ENCODE data around the gene ZFP2. TPM values are rescaled to one million over a fixed set of nuclear protein-coding genes. Genes with fewer than 3 reads are reported as not detected.

Gene ZFP2
- total and polyA plus RNA-seq, 2 of the 13 experiments (the other 11 are each of a cell fraction or from before 2014, with no cell fraction given), result 0.27 to 0.42 TPM

- TF ChIP-seq TFDP1 (CRISPR knock-in tag; IDR thresholded peaks at IDR 0.05; ENCODE audit: borderline replicate concordance) (no peak), SP1 (IDR thresholded peaks at IDR 0.05) (no peak), SP1 (CRISPR knock-in tag; IDR thresholded peaks at IDR 0.05) (no peak), ZNF335 (CRISPR knock-in tag; IDR thresholded peaks at IDR 0.05) (no peak)
Measured at GRCh38 chr5:178940569-178941360, 45.1 kb downstream of the ZFP2 start, which contains the start of gene ZNF454 (continued).

DNA sequence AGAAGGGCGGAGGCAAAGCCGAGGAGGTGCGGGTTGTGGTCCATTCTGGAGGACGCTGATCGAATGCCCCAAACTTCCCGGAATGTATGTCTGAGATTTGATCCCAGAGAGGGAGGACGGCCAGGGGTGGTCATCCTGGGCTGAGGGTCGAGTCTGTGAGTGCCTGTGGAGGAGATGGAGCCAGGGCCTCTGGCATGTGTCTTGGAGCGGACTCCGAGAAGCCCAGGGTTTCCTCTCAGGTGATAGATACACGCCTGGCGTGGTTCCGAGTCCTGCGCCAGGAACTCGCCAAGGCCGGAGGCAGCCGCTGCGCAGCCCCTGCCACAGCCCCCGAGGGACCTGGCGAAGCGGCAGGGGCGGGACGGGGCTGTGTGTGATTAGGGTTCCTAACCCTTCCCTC lies 45.6 kb downstream of the ZFP2 start:
- 64% methylated on average over 17 of the region's 23 CpGs for WGBS (ENCODE audit: low lambda C conversion rate)
- Histone ChIP-seq H3K4me2 (ENCODE audit: low read depth, low read length) (no peak overlapping the region), H4K20me1 (ENCODE audit: insufficient read depth, low read length) (no peaks in the 10 kb centered on the region), H3K27ac (ENCODE audit: extremely low read length, insufficient read depth, low read length) (no peak overlapping the region), H3K9ac (ENCODE audit: insufficient read depth, low read depth, low read length) (no peak overlapping the region), H3K36me3 (replicated peaks in 1 of 2; ENCODE audit: control insufficient read depth in 1 of 2, insufficient read depth in 2 of 2, low read length in 2 of 2) (no peaks in the 10 kb centered on the region), H3K79me2 (ENCODE audit: insufficient read depth, low read length) (no peaks in the 10 kb centered on the region), H3K9me3 (ENCODE audit: low read length) (peaks cover 97% of the 10 kb centered on the region), H2AFZ (ENCODE audit: low read length) (no peak overlapping the region), H3K27me3 (ENCODE audit: control insufficient read depth in 1 of 2, insufficient read depth in 2 of 2, low read length in 2 of 2) (no peaks in the 10 kb centered on the region), H3K4me3 (replicated peaks in 1 of 3; ENCODE audit: insufficient read depth in 1 of 3, low read depth in 2 of 3, low read length in 3 of 3) (no peak overlapping the region), H3K4me1 (ENCODE audit: insufficient read depth, low read length) (no peaks in the 10 kb centered on the region)
- in situ Hi-C loops (cut with HindIII; ENCODE audit: extremely low pct_ligation_motif_present, low pct_unique_long_range_greater_than_20kb) (no loop called here), intact Hi-C loops (cut with micrococcal nuclease; ENCODE audit: unreplicated experiment) (no loop called here)
- ATAC-seq, result no peak
- FAIRE-seq, result no peak
- no TSS peak for BruUV-seq (replicated peaks)
- POLR2A ChIA-PET, result no interaction called here
- CTCF ChIA-PET (ENCODE audit: low intra/inter-chr PET ratio, low total read pairs), result no interaction called here
- no peak for TF ChIP-seq SMAD1 (CRISPR knock-in tag; IDR thresholded peaks at IDR 0.05; ENCODE audit: borderline replicate concordance, low read depth)
- no peak for TF ChIP-seq MTA3 (CRISPR knock-in tag; IDR thresholded peaks at IDR 0.05)
- TF ChIP-seq MEIS2 (CRISPR knock-in tag; IDR thresholded peaks at IDR 0.05), result no peak
- TF ChIP-seq, protein P1, sequence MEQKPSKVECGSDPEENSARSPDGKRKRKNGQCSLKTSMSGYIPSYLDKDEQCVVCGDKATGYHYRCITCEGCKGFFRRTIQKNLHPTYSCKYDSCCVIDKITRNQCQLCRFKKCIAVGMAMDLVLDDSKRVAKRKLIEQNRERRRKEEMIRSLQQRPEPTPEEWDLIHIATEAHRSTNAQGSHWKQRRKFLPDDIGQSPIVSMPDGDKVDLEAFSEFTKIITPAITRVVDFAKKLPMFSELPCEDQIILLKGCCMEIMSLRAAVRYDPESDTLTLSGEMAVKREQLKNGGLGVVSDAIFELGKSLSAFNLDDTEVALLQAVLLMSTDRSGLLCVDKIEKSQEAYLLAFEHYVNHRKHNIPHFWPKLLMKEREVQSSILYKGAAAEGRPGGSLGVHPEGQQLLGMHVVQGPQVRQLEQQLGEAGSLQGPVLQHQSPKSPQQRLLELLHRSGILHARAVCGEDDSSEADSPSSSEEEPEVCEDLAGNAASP (CRISPR knock-in tag; IDR thresholded peaks at IDR 0.05; ENCODE audit: borderline replicate concordance), result no peak
- no peak for TF ChIP-seq NFATC3 (CRISPR knock-in tag; IDR thresholded peaks at IDR 0.05)
- no peak for DNase-seq (ENCODE audit: low spot score)
